Hematopoietic multipotent progenitor cell treated with erythropoietin and hydrocortisone succinate and interleukin-3 and kit ligand, for 17 days (in vitro differentiated cells): Measurements from ENCODE around the gene CDC20.

ENCODE experiments used
- DNase-seq: peaks from one replicate; pipeline ENCODE4 v3.0.0-alpha.2; 2015; ENCODE audit warnings: low spot score

Gene CDC20

DNA sequence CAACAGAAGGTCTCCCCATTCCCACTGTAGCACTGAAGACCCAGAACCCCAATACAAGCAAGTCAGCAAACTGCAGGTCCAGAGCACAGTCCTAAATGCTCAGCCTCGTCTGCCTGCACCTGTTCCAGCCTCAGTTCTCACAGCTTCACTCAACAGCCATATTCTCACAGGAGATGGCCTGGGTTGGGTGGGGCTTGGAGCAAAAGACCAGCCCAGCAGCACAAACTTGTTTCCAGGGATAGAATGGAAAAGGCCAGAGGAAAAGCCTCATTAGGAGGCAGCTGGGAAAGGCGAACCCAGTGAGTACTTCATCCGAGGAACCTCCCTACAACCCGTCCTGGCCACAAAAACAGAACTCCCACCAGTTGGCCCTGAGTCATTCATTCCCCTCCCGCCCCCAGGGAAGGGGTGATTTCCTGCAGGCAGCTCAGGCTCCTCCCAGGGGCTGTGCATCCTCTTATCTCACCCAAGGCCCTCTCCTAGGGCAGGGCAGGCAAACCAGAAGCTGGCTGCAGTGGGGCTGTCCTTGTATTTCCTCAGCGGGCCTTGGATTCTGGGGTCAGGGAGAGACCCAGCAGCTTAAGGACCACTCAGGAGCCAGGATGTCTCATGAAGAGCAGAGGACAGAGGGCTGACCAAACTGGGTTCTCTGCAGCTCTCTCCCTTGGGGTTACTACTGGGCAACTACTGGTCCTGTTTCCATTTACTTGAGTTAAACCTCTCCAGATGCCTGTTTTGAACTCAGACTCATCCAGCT lies 28.6 kb upstream of the CDC20 start:
- DNase-seq = peak; percentile 27

DNA sequence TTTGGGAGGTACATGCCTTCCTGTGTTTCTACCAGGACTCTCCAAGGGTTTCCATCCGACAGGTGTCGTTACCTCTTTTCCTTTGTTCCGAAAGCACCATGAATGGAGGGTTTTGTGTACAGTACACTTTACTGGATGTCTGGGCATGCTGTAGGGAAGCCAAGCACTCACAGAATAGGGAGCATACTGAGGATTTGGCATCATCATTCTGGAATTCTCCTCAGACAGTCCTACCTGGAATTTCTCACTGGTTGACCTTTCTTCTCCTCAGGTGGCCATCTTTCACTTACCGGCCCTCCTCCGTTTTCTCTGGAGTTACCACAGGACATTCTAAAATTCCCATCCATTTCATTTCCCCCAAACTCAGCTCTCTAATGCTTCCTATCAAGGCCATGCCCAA lies 27.1 kb upstream of the CDC20 start:
- no peak for DNase-seq

GRCh38 chr1:43334453-43335205 lies 24.2 kb upstream of the CDC20 start:
- no peak for DNase-seq

DNA sequence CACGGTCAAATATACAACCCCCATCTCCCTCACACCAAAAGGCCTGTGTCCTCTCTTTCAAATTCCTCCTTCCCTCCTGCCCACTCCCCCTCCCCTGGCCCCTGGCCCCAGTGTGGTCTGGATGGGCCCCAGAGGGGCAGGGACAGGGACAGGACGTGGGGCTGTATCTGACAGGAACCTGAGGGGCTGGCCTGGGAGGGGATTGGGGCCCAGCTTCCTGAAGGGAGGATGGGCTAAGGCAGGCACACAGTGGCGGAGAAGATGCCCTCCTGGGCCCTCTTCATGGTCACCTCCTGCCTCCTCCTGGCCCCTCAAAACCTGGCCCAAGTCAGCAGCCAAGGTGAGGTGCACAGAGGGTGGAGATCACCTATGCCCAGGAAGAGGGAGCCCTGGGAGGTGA lies 21.2 kb upstream of the CDC20 start, which contains the start of gene MPL:
MPL (plus strand) TSS at position 231 of the 400 bp plus-strand sequence; CDS start at position 262, 31 bp downstream.
- DNase-seq = no peak

GRCh38 chr1:43338001-43338400 lies 20.8 kb upstream of the CDC20 start:
- no peak for DNase-seq

- no peak for DNase-seq
Measured at GRCh38 chr1:43339584-43340232, 19.1 kb upstream of the CDC20 start.

GRCh38 chr1:43340559-43340958 lies 18.2 kb upstream of the CDC20 start:
- DNase-seq = no peak

DNA sequence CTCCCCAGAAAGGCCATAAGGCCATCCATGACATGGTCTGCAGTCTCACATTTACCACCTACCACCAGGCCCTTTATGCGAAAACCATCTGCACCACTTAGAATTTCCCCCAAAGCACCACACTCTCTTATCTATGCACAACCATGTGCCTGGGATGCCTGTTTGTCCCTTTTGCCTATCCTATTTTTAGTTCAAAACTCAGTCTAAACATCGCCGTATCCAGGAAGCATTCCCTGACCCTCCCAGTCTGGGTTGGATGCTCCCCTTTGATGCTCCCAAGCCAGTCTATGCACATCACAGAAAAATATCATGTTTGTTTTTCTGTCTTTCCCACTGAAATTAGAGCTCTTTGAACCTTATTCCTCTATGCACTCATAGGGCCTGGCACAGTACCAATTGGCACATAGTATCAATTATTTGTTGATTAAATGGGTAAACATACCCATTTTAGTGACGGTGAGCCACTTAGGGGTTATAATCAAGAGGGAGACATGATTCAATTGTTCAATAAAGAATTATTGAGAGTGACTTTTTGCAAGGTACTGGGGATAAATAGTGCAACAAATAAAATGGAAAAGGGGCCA lies 14.4 kb upstream of the CDC20 start:
- DNase-seq = peak; percentile 50

DNA sequence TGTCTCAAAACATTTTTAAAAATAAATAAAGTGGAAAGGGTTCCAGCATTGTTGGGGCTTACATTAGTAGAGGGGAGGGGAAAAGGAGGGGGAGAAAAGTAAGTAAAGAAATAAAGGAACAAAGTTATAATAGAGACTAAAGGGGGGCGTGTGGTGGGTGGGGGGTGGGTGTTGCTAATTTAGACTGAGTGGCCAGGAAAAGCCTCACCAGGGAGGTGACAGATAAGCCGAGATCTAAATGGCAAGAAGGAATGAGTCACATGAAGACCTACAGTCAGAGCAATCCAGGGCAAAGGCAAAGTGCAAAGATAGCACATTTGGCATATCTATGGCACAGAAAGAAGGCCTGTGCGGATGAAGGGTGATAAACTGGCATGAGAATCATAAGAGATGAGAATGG lies 13.7 kb upstream of the CDC20 start:
- DNase-seq = peak; percentile 54

GRCh38 chr1:43346636-43347035 lies 12.1 kb upstream of the CDC20 start:
- no peak for DNase-seq

GRCh38 chr1:43348343-43348808 lies 10.4 kb upstream of the CDC20 start:
- DNase-seq = no peak

DNA sequence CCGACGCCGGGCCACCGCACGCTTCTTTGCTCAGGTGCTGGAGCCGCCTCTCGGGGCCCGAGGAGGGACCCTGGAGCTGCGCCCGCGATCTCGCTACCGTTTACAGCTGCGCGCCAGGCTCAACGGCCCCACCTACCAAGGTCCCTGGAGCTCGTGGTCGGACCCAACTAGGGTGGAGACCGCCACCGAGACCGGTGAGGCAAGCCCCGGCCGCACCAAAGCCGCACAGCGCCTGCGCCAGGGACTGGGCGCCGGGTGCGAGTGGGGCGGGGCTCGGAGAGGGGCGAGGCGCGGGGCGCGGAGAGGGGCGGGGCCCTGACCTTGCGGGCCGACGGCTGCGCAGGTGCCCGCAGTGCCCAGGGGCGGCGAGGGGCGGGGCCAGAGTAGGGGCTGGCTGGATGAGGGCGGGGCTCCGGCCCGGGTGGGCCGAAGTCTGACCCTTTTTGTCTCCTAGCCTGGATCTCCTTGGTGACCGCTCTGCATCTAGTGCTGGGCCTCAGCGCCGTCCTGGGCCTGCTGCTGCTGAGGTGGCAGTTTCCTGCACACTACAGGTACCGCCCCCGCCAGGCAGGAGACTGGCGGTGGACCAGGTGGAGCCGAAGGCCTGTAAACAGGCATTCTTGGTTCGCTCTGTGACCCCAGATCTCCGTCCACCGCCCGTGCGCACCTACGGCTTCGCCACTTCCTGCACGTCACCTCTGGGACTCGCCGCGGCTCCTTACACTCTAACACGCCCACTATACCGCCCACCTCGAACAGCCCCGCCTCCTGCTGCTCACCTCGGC lies 9.8 kb upstream of the CDC20 start:
- no peak for DNase-seq

- no peak for DNase-seq
Measured at GRCh38 chr1:43349594-43350306, 9.0 kb upstream of the CDC20 start.

GRCh38 chr1:43350976-43351375 lies 7.8 kb upstream of the CDC20 start:
- DNase-seq = no peak

- no peak for DNase-seq
Measured at GRCh38 chr1:43351421-43352350, 7.1 kb upstream of the CDC20 start.

- DNase-seq = no peak
Measured at GRCh38 chr1:43352351-43352705, 6.5 kb upstream of the CDC20 start.

GRCh38 chr1:43352881-43353280 lies 5.9 kb upstream of the CDC20 start:
- DNase-seq = no peak

DNA sequence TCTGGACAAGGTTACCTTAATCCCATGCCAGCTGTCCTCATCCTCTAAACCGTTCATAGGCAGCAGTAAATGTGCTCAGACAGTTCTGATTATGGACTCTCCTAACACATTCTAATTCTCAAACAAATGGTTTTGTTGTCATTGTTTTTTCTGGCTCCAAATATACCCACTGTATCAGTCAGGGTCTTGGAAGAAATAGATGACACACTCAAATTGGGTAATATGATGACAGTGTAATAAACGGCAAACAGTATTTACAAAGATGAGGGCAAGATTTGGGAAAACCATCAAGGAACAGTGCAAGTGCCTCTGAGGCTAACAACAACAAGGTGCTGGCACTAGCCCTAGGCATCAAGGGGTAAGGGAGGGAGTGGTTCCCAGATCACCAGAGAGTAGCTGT lies 4.3 kb upstream of the CDC20 start:
- DNase-seq = no peak

GRCh38 chr1:43354936-43355335 lies 3.8 kb upstream of the CDC20 start:
- no peak for DNase-seq

DNA sequence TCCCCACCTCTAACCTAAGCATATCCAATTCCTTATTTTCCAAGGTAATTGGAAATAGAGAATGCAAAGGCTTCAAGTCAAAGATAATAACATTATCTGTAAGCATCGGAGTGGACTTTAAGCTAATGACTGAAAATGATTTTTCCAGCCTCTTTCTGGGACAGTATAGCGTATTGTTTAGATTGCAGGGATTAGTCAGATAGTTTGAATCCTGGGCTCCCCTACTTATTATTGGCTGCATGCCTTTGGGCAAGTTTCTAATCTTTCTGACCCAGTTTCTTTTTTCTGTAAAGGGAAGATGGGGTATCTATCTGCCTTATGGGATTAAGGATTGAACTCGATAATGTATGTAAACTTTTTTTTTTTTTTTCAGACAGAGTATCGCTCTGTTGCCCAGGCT lies 1.5 kb upstream of the CDC20 start:
- no peak for DNase-seq
